ENCODE results near the gene PTPRK.

DNA sequence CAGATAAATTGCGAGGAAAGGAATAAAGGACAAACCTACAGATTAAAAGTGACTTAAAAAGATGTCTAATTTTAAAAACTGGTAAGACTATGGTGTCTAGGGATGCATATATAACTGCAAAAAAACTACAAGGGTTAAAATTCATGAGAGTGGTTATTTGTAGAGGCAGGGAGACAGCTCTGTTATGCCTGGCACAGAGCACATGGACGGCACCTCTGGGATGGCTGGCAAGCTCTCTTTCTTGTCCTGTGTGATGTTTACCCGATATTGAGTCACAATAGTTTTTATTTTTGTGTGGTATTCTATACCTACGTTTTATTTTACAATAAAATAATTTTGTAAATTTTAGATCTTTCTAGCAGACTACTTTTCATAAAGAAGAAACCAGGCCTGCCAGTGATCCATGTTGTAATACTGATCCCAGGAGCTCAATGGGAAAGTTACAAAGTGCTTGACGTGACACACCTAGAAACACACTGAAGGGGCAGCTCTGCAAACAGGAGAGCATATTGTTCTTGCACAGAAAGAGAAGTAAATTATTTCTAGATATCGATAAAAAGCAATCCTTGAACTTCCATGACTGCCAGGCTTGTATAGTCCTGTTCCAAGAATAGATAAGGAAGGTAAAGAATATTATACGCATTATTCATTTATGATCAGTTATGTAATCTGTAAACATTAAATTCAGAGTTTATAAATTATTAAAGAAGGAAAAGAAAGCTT lies 290.0 kb downstream of the PTPRK start:
- TF ChIP-seq, protein P1, sequence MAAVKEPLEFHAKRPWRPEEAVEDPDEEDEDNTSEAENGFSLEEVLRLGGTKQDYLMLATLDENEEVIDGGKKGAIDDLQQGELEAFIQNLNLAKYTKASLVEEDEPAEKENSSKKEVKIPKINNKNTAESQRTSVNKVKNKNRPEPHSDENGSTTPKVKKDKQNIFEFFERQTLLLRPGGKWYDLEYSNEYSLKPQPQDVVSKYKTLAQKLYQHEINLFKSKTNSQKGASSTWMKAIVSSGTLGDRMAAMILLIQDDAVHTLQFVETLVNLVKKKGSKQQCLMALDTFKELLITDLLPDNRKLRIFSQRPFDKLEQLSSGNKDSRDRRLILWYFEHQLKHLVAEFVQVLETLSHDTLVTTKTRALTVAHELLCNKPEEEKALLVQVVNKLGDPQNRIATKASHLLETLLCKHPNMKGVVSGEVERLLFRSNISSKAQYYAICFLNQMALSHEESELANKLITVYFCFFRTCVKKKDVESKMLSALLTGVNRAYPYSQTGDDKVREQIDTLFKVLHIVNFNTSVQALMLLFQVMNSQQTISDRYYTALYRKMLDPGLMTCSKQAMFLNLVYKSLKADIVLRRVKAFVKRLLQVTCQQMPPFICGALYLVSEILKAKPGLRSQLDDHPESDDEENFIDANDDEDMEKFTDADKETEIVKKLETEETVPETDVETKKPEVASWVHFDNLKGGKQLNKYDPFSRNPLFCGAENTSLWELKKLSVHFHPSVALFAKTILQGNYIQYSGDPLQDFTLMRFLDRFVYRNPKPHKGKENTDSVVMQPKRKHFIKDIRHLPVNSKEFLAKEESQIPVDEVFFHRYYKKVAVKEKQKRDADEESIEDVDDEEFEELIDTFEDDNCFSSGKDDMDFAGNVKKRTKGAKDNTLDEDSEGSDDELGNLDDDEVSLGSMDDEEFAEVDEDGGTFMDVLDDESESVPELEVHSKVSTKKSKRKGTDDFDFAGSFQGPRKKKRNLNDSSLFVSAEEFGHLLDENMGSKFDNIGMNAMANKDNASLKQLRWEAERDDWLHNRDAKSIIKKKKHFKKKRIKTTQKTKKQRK (IDR thresholded peaks at IDR 0.05; ENCODE audit: borderline replicate concordance, low read depth, low read length): no peak
- TF ChIP-seq NFE2 (IDR thresholded peaks at IDR 0.05; ENCODE audit: low read depth) (no peak), KLF16 (IDR thresholded peaks at IDR 0.05) (no peak), MBD2 (IDR thresholded peaks at IDR 0.05; ENCODE audit: borderline replicate concordance, low read depth) (no peak), XRCC5 (IDR thresholded peaks at IDR 0.05; ENCODE audit: low read depth, low read length) (no peak), ZNF23 (CRISPR knock-in tag; IDR thresholded peaks at IDR 0.05) (no peak), FOXM1 (IDR thresholded peaks at IDR 0.05; ENCODE audit: low read depth) (no peak), FOXM1 (CRISPR knock-in tag; IDR thresholded peaks at IDR 0.05; ENCODE audit: low read depth) (no peak), MYNN (IDR thresholded peaks at IDR 0.05) (no peak), MYNN (CRISPR knock-in tag; IDR thresholded peaks at IDR 0.05) (no peak)
- TF ChIP-seq, protein P2, sequence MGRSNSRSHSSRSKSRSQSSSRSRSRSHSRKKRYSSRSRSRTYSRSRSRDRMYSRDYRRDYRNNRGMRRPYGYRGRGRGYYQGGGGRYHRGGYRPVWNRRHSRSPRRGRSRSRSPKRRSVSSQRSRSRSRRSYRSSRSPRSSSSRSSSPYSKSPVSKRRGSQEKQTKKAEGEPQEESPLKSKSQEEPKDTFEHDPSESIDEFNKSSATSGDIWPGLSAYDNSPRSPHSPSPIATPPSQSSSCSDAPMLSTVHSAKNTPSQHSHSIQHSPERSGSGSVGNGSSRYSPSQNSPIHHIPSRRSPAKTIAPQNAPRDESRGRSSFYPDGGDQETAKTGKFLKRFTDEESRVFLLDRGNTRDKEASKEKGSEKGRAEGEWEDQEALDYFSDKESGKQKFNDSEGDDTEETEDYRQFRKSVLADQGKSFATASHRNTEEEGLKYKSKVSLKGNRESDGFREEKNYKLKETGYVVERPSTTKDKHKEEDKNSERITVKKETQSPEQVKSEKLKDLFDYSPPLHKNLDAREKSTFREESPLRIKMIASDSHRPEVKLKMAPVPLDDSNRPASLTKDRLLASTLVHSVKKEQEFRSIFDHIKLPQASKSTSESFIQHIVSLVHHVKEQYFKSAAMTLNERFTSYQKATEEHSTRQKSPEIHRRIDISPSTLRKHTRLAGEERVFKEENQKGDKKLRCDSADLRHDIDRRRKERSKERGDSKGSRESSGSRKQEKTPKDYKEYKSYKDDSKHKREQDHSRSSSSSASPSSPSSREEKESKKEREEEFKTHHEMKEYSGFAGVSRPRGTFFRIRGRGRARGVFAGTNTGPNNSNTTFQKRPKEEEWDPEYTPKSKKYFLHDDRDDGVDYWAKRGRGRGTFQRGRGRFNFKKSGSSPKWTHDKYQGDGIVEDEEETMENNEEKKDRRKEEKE (IDR thresholded peaks at IDR 0.05; ENCODE audit: borderline replicate concordance in 1 of 2, control insufficient read depth in 1 of 2, low read depth in 2 of 2, low read length in 1 of 2): no peak
- TF ChIP-seq, protein P3, sequence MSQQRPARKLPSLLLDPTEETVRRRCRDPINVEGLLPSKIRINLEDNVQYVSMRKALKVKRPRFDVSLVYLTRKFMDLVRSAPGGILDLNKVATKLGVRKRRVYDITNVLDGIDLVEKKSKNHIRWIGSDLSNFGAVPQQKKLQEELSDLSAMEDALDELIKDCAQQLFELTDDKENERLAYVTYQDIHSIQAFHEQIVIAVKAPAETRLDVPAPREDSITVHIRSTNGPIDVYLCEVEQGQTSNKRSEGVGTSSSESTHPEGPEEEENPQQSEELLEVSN (IDR thresholded peaks at IDR 0.05; ENCODE audit: borderline replicate concordance in 1 of 2, extremely low read depth in 1 of 2, insufficient read depth in 1 of 2, insufficient read length in 1 of 2, low read depth in 1 of 2, low read length in 1 of 2, poor library complexity in 1 of 2, severe bottlenecking in 1 of 2): no peak

Data from K562 (cell line).